ENCODE measurements around the gene KRTAP12-2. TPM values are rescaled to one million over a fixed set of nuclear protein-coding genes. Genes with fewer than 3 reads are reported as not detected.

KRTAP12-2 gene
- total RNA-seq, 2 donors from 2014 or later: not detected

DNA sequence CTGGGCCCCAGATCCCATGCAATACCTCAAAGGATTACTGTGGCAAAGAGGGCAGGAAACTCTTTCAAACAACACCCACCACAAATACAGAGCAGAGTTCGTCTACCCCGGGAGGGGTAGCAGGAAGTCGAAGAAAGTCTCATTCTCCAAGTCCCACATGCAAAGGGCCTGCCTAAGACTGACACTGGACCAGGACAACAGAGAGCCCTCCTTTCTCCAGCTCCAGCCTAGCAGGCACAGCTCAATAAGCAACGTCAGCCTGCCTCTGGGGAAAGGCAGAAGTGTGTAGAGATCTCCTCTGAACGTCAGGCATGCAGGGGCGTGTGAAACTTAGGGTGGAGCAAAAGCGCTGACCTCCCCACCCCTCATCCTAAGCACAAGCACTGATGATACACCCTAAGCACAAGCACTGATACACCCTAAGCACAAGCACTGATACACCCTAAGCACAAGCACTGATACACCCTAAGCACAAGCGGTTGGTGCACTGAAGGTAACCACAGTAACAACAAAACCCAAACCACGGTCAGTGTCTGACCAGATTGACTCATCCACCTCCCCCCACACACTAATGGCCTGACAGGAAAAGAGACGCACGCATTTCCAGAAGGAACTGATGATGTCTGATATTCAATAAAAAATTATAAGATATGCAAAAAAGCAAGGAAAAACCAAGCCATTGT is 7.7 kb downstream of the KRTAP12-2 start:
- Histone ChIP-seq H3K36me3 (replicated peaks in 1 of 2; ENCODE audit: insufficient read depth in 1 of 2, low read depth in 2 of 2) (no peaks in the 10 kb centered on the region), H3K27ac (no peak overlapping the region), H3K9me3 (peaks cover 0 to 6% (median 4%) of the 10 kb centered on the region in 3 donors), H3K4me1 (no peaks in the 10 kb centered on the region), H3K4me3 (no peak overlapping the region), H3K27me3 (no peaks in the 10 kb centered on the region)
- intact Hi-C loops (cut with DNase I): no loop called here
- ATAC-seq (no peak), DNase-seq (no peak)
- TF ChIP-seq POLR2A (IDR thresholded peaks at IDR 0.05): no peak
- TF ChIP-seq CTCF (IDR thresholded peaks at IDR 0.05): no peak
- 37 to 41% methylated on average over 11 of the region's 11 CpGs for WGBS, 2 donors

- H3K36me3 ChIP-seq (replicated peaks in 1 of 2; ENCODE audit: insufficient read depth in 1 of 2, low read depth in 2 of 2): no peaks in the 10 kb centered on the region
- no peaks in the 10 kb centered on the region for H3K4me1 ChIP-seq
- ATAC-seq (no peak), DNase-seq (no peak)
- no peaks in the 10 kb centered on the region for H3K27me3 ChIP-seq
- H3K9me3 ChIP-seq: peaks cover 0 to 6% (median 4%) of the 10 kb centered on the region in 3 donors
- no peak for TF ChIP-seq POLR2A (IDR thresholded peaks at IDR 0.05)
- TF ChIP-seq CTCF (IDR thresholded peaks at IDR 0.05): no peak
- no peak overlapping the region for H3K27ac ChIP-seq
- WGBS, 2 donors: 51 to 71% methylated on average over 5 of the region's 5 CpGs
- intact Hi-C loops (cut with DNase I): no loop called here
- H3K4me3 ChIP-seq: no peak overlapping the region
Measured at GRCh38 chr21:44658541-44658910, 8.2 kb downstream of the KRTAP12-2 start.

DNA sequence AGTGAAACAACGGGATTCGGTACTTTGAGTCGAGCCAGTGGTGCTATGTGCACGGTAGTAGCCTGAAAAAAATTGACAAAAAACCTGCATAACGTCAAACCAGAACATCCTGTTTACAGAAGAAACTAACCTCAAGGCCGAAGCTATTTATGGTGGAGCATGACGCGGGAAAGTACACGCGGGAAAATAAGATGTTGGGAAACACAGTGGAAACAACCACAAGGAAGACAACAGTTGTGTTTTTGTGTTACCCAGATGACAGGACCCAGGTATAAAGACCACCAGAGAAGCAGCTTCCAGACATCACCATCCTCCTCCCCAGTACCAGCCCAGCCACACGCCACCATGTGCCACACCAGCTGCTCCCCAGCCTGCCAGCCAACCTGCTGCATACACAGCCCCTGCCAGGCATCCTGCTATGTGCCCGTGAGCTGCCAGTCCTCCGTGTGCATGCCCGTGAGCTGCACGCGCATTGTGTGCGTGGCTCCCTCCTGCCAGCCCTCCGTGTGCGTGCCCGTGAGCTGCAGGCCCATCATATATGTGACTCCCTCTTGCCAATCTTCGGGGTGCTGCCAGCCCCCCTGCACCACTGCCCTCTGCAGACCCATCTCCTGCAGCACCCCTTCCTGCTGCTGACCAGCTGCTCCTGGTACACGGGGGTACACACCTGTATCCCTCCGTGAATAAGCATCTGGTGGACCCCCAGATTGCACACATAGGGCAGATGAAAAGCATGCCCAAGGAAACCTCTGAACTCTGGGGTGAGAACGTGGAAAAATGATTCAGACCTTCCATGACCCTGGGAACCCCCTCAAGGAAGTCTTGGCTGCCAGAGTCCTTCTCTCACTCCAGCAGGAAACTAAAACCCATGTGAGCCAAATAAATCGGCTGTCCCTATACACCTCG is 8.8 kb downstream of the KRTAP12-2 start, which contains the start of gene KRTAP12-3:
Gene KRTAP12-3 (plus strand): TSS at position 298 of the 906 bp plus-strand sequence. CDS start 48 bp downstream, at position 346.
- Histone ChIP-seq H3K4me1 (no peaks in the 10 kb centered on the region), H3K27ac (no peak within 1 kb of the TSS), H3K9me3 (peaks cover 0 to 6% (median 4%) of the 10 kb centered on the region in 3 donors), H3K36me3 (replicated peaks in 1 of 2; ENCODE audit: insufficient read depth in 1 of 2, low read depth in 2 of 2) (no peaks in the 10 kb centered on the region), H3K4me3 (no peak within 1 kb of the TSS), H3K27me3 (no peaks in the 10 kb centered on the region)
- DNase-seq (no peak), ATAC-seq (no peak)
- intact Hi-C loops (cut with DNase I): no loop called here
- WGBS, 2 donors: 66 to 69% methylated on average over 24 to 26 of the region's 26 CpGs
- TF ChIP-seq POLR2A (IDR thresholded peaks at IDR 0.05) (no peak), CTCF (IDR thresholded peaks at IDR 0.05) (no peak)

- ATAC-seq (no peak), DNase-seq (no peak)
- H3K4me3 ChIP-seq: no peak overlapping the region
- 21 to 29% methylated on average over 1 of the region's 1 CpG for WGBS, 2 donors
- no peaks in the 10 kb centered on the region for H3K27me3 ChIP-seq
- intact Hi-C loops (cut with DNase I): no loop called here
- TF ChIP-seq POLR2A (IDR thresholded peaks at IDR 0.05): no peak
- peaks cover 0 to 6% (median 0%) of the 10 kb centered on the region in 3 donors for H3K9me3 ChIP-seq
- no peaks in the 10 kb centered on the region for H3K4me1 ChIP-seq
- no peaks in the 10 kb centered on the region for H3K36me3 ChIP-seq (replicated peaks in 1 of 2; ENCODE audit: insufficient read depth in 1 of 2, low read depth in 2 of 2)
- H3K27ac ChIP-seq: no peak overlapping the region
Measured at GRCh38 chr21:44656868-44657267, 9.9 kb downstream of the KRTAP12-2 start.

- H3K27me3 ChIP-seq: no peaks in the 10 kb centered on the region
- ATAC-seq (no peak), DNase-seq (no peak)
- no peaks in the 10 kb centered on the region for H3K4me1 ChIP-seq
- intact Hi-C loops (cut with DNase I): no loop called here
- 45 to 51% methylated on average over 7 to 8 of the region's 9 CpGs for WGBS, 2 donors
- H3K36me3 ChIP-seq (replicated peaks in 1 of 2; ENCODE audit: insufficient read depth in 1 of 2, low read depth in 2 of 2): no peaks in the 10 kb centered on the region
- peaks cover 0 to 6% (median 0%) of the 10 kb centered on the region in 3 donors for H3K9me3 ChIP-seq
- no peak within 1 kb of the TSS for H3K27ac ChIP-seq
- no peak for TF ChIP-seq CTCF (IDR thresholded peaks at IDR 0.05)
- no peak for TF ChIP-seq POLR2A (IDR thresholded peaks at IDR 0.05)
- H3K4me3 ChIP-seq: no peak within 1 kb of the TSS
Measured at GRCh38 chr21:44654576-44655175, 12.1 kb downstream of the KRTAP12-2 start, which contains the start of gene KRTAP12-4. Gene KRTAP12-4, minus strand, starts transcription at chr21:44654659. Its CDS starts 45 bp downstream, at chr21:44654614.
